A549 (cell line): ENCODE results near the gene SPAG17. TPM values are rescaled to one million over a fixed set of nuclear protein-coding genes. Genes with fewer than 3 reads are reported as not detected.

Experiments used
- ATAC-seq, 2 experiments: fragments of 200-7000 bp in 1 of 2; fragments of >200 bp in 1 of 2; cut with Nextera tagmentation in 1 of 2; cut with Tn5 transposase in 1 of 2; 3 replicates each; pipeline versions ENCODE4 v1.8.0 to v1.9.1; 2018 to 2020; ENCODE audit warnings: mild to moderate bottlenecking in 1 of 2, moderate library complexity in 1 of 2
- CTCF ChIA-PET: fragments of 300-600 bp; sonication (Branson Sonifier 250); formaldehyde crosslinking; extraction: SDS; loops from one replicate; lab custom pipeline; 2021; ENCODE audit warnings: antibody characterized with exemption, inconsistent platforms; lab: Yijun Ruan, JAX
- POLR2A ChIA-PET: fragments of 350-600 bp; formaldehyde crosslinking; extraction: SDS; loops from one replicate; lab custom pipeline; 2021; ENCODE audit warnings: antibody characterized with exemption, inconsistent platforms; lab: Yijun Ruan, JAX
- DNase-seq, 2 experiments: peaks; one replicate each; pipeline versions ENCODE4 v3.0.0 to v3.0.0-alpha.2; 2011 to 2016; ENCODE audit warnings: low read depth in 1 of 2, low spot score in 1 of 2
- FAIRE-seq: peaks from 2 replicates; lab custom pipeline; 2011; peaks lifted over from hg19 to GRCh38; lab: Jason Lieb, UNC
- H3K27ac ChIP-seq, 2 experiments: fragments of >200 bp; sonication (Bioruptor Twin); formaldehyde crosslinking; 3 replicates each; pipeline ENCODE4 v1.5.1; 2016 to 2017
- H3K4me1 ChIP-seq: fragments of >200 bp; sonication (Bioruptor Twin); formaldehyde crosslinking; 3 replicates; pipeline ENCODE4 v1.6.1; 2016
- H3K4me2 ChIP-seq: fragments of >200 bp; sonication (Bioruptor Twin); formaldehyde crosslinking; 3 replicates; pipeline ENCODE4 v1.6.1; 2016
- H3K4me3 ChIP-seq: fragments of >200 bp; sonication (Bioruptor Twin); formaldehyde crosslinking; 3 replicates; pipeline ENCODE4 v1.5.1; 2016
- H3K9me3 ChIP-seq: fragments of >200 bp; sonication (Bioruptor Twin); formaldehyde crosslinking; 3 replicates; pipeline ENCODE4 v1.6.1; 2016
- CHD4 ChIP-seq: fragments of 200-600 bp; sonication (generic); IDR thresholded peaks from 2 replicates; pipeline ENCODE4 v1.6.1; 2016; ENCODE audit warnings: antibody characterized with exemption, mild to moderate bottlenecking, borderline replicate concordance
- HDAC2 ChIP-seq: fragments of 200-600 bp; sonication (generic); IDR thresholded peaks from 2 replicates; pipeline ENCODE4 v1.6.1; 2016
- HEYL ChIP-seq: fragments of 250-450 bp; sonication (Bioruptor Pico); IDR thresholded peaks from 2 replicates; pipeline ENCODE4 v1.8.0; 2021; ENCODE audit warnings: mild to moderate bottlenecking, moderate library complexity
- HOXB5 ChIP-seq: fragments of 250-450 bp; sonication (Bioruptor Pico); IDR thresholded peaks from 2 replicates; pipeline ENCODE4 v1.5.0; 2020; ENCODE audit warnings: mild to moderate bottlenecking, moderate library complexity
- JUN ChIP-seq, 2 experiments: fragments of >200 bp; sonication (Bioruptor Twin); formaldehyde crosslinking; IDR thresholded peaks; 2 replicates in 1 of 2; 3 replicates in 1 of 2; pipeline ENCODE4 v1.6.1; 2016 to 2017
- JUNB ChIP-seq: fragments of >200 bp; sonication (Bioruptor Twin); formaldehyde crosslinking; IDR thresholded peaks from 2 replicates; pipeline ENCODE4 v1.6.1; 2016
- MAFK ChIP-seq: fragments of 450-650 bp; IDR thresholded peaks from 2 replicates; pipeline ENCODE4 v1.6.1; 2014; ENCODE audit not compliant: partially characterized antibody
- NFE2L2 ChIP-seq: fragments of 150-350 bp; conservative IDR thresholded peaks from 2 replicates; pipeline ENCODE4 v1.6.1; 2014; ENCODE audit warnings: low read length
- NPAS2 ChIP-seq: fragments of 250-450 bp; sonication (Bioruptor Pico); IDR thresholded peaks from 2 replicates; pipeline ENCODE4 v1.8.0; 2022; ENCODE audit warnings: mild to moderate bottlenecking, moderate library complexity, borderline replicate concordance
- NR3C1 ChIP-seq: fragments of >200 bp; sonication (Bioruptor Twin); formaldehyde crosslinking; IDR thresholded peaks from 3 replicates; pipeline ENCODE4 v1.6.1; 2017
- RFX5 ChIP-seq: fragments of 450-650 bp; IDR thresholded peaks from 2 replicates; pipeline ENCODE4 v1.7.1; 2014; ENCODE audit warnings: antibody characterized with exemption, mild to moderate bottlenecking, moderate library complexity
- RNF2 ChIP-seq: fragments of 200-600 bp; sonication (generic); IDR thresholded peaks from 2 replicates; pipeline ENCODE4 v1.6.1; 2016; ENCODE audit warnings: low read depth, mild to moderate bottlenecking, antibody characterized with exemption, moderate library complexity, borderline replicate concordance
- TP53 ChIP-seq: fragments of 250-450 bp; sonication (Bioruptor Pico); IDR thresholded peaks from 2 replicates; pipeline ENCODE4 v1.5.0; 2021; ENCODE audit warnings: mild to moderate bottlenecking, moderate library complexity
- ZNF302 ChIP-seq: fragments of 250-450 bp; sonication (Bioruptor Pico); IDR thresholded peaks from 2 replicates; pipeline ENCODE4 v1.9.0; 2021; ENCODE audit warnings: inconsistent platforms, mild to moderate bottlenecking, moderate library complexity
- WGBS: methylation state at CpG from one replicate; pipeline ENCODE4 v1.1.6; 2017; ENCODE audit errors: missing lambda C conversion rate; 5-methylcytosine and 5-hydroxymethylcytosine counted together
- polyA plus RNA-seq, 4 experiments: library from polyadenylated mRNA; depleted of rRNA in 3 of 4; stranded (reverse); fragments of >200 nt; fragmentation: RNase III in 1 of 4; extraction: RNeasy Plus Mini Kit Qiagen cat#74134 plus additional on column Dnase treatment in 1 of 4; gene quantifications; 2 replicates in 3 of 4; 3 replicates in 1 of 4; pipeline ENCODE4 v1.2.3, GENCODE V29; 2011 to 2017
- TF ChIP-seq, protein P1 (sequence below): fragments of 200-600 bp; sonication (generic); IDR thresholded peaks from 2 replicates; pipeline ENCODE4 v1.6.1; 2016; ENCODE audit warnings: antibody characterized with exemption, mild to moderate bottlenecking, moderate library complexity
- TF ChIP-seq, protein P2 (sequence below): fragments of 250-450 bp; sonication (Bioruptor Pico); IDR thresholded peaks from 2 replicates; pipeline ENCODE4 v1.5.0; 2021; ENCODE audit warnings: mild to moderate bottlenecking, moderate library complexity, borderline replicate concordance
- TF ChIP-seq, protein P3 (sequence below): IDR thresholded peaks from 2 replicates; pipeline ENCODE4 v1.6.1; 2012; ENCODE audit warnings: low read depth, borderline replicate concordance
- TF ChIP-seq, protein P4 (sequence below): IDR thresholded peaks from 2 replicates; pipeline ENCODE4 v1.6.1; 2012

Gene SPAG17
- polyA plus RNA-seq, 2 of the 4 experiments (the other 2 are of a cell fraction): 0.13 TPM; not detected in 1

DNA sequence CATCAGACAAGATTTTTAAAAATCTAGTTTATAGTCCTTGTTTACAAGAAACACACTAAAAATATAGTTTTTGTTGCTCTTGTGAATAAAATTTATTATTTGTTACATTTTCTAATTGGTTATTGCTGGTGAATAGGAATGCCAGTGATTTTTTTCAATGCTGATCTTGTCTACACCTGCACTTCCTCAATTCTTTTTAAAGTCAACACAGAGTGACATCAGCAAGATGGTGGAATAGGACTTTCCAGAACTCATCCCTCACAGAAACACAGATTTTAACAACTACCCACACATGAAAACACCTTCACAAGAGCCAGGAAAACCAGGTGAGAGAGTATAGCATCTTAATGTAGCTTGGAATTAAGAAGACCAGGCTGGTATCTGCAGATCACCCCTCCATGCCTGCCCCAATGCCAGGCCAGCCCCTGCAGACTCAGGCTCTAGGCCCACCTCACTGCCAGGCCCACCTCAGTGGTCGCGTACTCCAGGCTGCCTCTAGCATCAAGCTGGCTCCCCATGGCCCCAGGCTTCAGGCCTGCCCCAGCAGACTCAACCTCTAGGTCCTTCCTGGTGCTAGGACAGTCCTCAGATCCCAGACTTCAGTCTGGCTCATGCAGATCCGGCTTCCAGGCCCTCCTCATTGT, 137.9 kb downstream of the SPAG17 start:
- CTCF ChIA-PET: no interaction called here
- POLR2A ChIA-PET: no interaction called here

DNA sequence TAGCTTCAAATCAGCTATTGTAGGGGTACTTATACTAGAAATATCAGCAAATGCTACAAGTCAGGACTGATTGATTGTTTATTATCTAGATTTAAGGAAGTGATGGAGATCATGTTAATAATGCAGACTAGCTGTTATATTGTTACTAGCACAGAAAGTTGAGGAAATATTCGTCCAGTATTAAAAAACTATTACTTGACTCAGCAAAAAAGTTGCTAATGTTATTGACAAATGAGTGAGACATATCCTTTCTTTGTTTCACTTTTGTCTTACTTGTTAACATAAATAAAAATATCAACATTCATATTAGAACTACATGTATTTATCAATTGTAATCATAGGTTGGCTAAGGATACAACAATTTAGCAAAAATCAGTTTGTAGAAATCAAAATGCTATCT, 141.4 kb downstream of the SPAG17 start:
- POLR2A ChIA-PET: no interaction called here
- TF ChIP-seq NPAS2: no peak
- TF ChIP-seq, protein P1, sequence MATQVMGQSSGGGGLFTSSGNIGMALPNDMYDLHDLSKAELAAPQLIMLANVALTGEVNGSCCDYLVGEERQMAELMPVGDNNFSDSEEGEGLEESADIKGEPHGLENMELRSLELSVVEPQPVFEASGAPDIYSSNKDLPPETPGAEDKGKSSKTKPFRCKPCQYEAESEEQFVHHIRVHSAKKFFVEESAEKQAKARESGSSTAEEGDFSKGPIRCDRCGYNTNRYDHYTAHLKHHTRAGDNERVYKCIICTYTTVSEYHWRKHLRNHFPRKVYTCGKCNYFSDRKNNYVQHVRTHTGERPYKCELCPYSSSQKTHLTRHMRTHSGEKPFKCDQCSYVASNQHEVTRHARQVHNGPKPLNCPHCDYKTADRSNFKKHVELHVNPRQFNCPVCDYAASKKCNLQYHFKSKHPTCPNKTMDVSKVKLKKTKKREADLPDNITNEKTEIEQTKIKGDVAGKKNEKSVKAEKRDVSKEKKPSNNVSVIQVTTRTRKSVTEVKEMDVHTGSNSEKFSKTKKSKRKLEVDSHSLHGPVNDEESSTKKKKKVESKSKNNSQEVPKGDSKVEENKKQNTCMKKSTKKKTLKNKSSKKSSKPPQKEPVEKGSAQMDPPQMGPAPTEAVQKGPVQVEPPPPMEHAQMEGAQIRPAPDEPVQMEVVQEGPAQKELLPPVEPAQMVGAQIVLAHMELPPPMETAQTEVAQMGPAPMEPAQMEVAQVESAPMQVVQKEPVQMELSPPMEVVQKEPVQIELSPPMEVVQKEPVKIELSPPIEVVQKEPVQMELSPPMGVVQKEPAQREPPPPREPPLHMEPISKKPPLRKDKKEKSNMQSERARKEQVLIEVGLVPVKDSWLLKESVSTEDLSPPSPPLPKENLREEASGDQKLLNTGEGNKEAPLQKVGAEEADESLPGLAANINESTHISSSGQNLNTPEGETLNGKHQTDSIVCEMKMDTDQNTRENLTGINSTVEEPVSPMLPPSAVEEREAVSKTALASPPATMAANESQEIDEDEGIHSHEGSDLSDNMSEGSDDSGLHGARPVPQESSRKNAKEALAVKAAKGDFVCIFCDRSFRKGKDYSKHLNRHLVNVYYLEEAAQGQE: no peak
- TF ChIP-seq, protein P2, sequence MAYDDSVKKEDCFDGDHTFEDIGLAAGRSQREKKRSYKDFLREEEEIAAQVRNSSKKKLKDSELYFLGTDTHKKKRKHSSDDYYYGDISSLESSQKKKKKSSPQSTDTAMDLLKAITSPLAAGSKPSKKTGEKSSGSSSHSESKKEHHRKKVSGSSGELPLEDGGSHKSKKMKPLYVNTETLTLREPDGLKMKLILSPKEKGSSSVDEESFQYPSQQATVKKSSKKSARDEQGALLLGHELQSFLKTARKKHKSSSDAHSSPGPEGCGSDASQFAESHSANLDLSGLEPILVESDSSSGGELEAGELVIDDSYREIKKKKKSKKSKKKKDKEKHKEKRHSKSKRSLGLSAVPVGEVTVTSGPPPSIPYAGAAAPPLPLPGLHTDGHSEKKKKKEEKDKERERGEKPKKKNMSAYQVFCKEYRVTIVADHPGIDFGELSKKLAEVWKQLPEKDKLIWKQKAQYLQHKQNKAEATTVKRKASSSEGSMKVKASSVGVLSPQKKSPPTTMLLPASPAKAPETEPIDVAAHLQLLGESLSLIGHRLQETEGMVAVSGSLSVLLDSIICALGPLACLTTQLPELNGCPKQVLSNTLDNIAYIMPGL (CRISPR knock-in tag): no peak
- peak; percentile 49 for TF ChIP-seq MAFK
- TF ChIP-seq NR3C1: no peak
- TF ChIP-seq HOXB5 (CRISPR knock-in tag): no peak
- ATAC-seq: no peak

More for the DNA sequence above, 137.9 kb downstream of the SPAG17 start:
- Histone ChIP-seq H3K4me1 (no peaks in the 10 kb centered on the region), H3K27ac (no peak overlapping the region), H3K4me3 (no peak overlapping the region), H3K4me2 (no peak overlapping the region), H3K9me3 (no peaks in the 10 kb centered on the region)
- DNase-seq: no peak
- 54% methylated on average over 3 of the region's 3 CpGs for WGBS
- TF ChIP-seq JUNB (no peak), NFE2L2 (no peak), TP53 (CRISPR knock-in tag) (no peak), RNF2 (no peak), RFX5 (no peak), HDAC2 (no peak), HEYL (CRISPR knock-in tag) (no peak), ZNF302 (CRISPR knock-in tag) (no peak), JUN (IDR thresholded peaks at IDR 0.05) (no peak), CHD4 (no peak)
- TF ChIP-seq, protein P3, sequence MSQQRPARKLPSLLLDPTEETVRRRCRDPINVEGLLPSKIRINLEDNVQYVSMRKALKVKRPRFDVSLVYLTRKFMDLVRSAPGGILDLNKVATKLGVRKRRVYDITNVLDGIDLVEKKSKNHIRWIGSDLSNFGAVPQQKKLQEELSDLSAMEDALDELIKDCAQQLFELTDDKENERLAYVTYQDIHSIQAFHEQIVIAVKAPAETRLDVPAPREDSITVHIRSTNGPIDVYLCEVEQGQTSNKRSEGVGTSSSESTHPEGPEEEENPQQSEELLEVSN: no peak
- TF ChIP-seq, protein P4, sequence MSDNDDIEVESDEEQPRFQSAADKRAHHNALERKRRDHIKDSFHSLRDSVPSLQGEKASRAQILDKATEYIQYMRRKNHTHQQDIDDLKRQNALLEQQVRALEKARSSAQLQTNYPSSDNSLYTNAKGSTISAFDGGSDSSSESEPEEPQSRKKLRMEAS: no peak
- ATAC-seq: no peak
- no peak for FAIRE-seq

More for the DNA sequence above, 141.4 kb downstream of the SPAG17 start:
- DNase-seq: no peak
- 9% methylated on average over 1 of the region's 1 CpG for WGBS
- Histone ChIP-seq H3K4me1 (no peaks in the 10 kb centered on the region), H3K9me3 (no peaks in the 10 kb centered on the region), H3K4me2 (no peak overlapping the region), H3K27ac (no peak overlapping the region), H3K4me3 (no peak overlapping the region)
- no peak for FAIRE-seq
- CTCF ChIA-PET: no interaction called here
